Hepatocyte (in vitro differentiated cells): ENCODE results near the gene XPO6.

Experiments used
- EZH2 ChIP-seq: fragments of 200-600 bp; sonication (generic); IDR thresholded peaks from 2 replicates; pipeline ENCODE4 v1.6.1; 2016; ENCODE audit warnings: antibody characterized with exemption, mild to moderate bottlenecking, borderline replicate concordance
- EZH2phosphoT487 ChIP-seq: fragments of 200-600 bp; sonication (generic); IDR thresholded peaks from one replicate; pipeline ENCODE4 v1.6.1; 2018; ENCODE audit warnings: antibody characterized with exemption, mild to moderate bottlenecking, low read depth, moderate library complexity; ENCODE audit not compliant: unreplicated experiment, severe bottlenecking
- TF ChIP-seq, protein P1 (sequence below): fragments of 200-600 bp; sonication (generic); IDR thresholded peaks from 2 replicates; pipeline ENCODE4 v1.5.1; 2016; ENCODE audit warnings: antibody characterized with exemption, mild to moderate bottlenecking; ENCODE audit not compliant: poor library complexity

DNA sequence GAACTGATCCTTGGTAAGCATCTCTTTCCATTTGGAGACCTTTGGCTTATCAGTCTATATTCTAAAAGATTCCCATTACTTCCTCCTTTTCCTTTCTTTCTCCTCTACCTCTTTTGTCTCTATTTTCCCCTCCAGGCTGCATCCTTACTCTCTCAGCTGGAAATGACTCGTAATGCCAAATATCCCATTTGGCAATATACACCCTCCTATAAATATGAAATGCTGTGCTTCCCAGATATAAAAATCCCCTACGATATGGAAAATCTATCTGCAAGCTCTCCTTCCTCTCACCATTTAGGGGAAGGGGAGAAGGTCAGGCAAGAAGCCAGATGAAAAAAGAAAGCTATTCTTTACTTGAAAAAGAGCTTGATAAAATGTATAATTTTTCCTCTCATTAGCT is 39.9 kb downstream of the XPO6 start:
- TF ChIP-seq EZH2phosphoT487 (no peak), EZH2 (no peak)
- TF ChIP-seq, protein P1, sequence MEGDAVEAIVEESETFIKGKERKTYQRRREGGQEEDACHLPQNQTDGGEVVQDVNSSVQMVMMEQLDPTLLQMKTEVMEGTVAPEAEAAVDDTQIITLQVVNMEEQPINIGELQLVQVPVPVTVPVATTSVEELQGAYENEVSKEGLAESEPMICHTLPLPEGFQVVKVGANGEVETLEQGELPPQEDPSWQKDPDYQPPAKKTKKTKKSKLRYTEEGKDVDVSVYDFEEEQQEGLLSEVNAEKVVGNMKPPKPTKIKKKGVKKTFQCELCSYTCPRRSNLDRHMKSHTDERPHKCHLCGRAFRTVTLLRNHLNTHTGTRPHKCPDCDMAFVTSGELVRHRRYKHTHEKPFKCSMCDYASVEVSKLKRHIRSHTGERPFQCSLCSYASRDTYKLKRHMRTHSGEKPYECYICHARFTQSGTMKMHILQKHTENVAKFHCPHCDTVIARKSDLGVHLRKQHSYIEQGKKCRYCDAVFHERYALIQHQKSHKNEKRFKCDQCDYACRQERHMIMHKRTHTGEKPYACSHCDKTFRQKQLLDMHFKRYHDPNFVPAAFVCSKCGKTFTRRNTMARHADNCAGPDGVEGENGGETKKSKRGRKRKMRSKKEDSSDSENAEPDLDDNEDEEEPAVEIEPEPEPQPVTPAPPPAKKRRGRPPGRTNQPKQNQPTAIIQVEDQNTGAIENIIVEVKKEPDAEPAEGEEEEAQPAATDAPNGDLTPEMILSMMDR = no peak
